ENCODE data around the gene ADAM15. TPM values are rescaled to one million over a fixed set of nuclear protein-coding genes. Genes with fewer than 3 reads are reported as not detected.
A peak's percentile ranks its signal among the peaks of the same experiment; 100 is the strongest.

Gene ADAM15, protein sequence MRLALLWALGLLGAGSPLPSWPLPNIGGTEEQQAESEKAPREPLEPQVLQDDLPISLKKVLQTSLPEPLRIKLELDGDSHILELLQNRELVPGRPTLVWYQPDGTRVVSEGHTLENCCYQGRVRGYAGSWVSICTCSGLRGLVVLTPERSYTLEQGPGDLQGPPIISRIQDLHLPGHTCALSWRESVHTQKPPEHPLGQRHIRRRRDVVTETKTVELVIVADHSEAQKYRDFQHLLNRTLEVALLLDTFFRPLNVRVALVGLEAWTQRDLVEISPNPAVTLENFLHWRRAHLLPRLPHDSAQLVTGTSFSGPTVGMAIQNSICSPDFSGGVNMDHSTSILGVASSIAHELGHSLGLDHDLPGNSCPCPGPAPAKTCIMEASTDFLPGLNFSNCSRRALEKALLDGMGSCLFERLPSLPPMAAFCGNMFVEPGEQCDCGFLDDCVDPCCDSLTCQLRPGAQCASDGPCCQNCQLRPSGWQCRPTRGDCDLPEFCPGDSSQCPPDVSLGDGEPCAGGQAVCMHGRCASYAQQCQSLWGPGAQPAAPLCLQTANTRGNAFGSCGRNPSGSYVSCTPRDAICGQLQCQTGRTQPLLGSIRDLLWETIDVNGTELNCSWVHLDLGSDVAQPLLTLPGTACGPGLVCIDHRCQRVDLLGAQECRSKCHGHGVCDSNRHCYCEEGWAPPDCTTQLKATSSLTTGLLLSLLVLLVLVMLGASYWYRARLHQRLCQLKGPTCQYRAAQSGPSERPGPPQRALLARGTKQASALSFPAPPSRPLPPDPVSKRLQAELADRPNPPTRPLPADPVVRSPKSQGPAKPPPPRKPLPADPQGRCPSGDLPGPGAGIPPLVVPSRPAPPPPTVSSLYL
- 10 to 100 TPM; 54.3 to 60.5 TPM for total RNA-seq

DNA sequence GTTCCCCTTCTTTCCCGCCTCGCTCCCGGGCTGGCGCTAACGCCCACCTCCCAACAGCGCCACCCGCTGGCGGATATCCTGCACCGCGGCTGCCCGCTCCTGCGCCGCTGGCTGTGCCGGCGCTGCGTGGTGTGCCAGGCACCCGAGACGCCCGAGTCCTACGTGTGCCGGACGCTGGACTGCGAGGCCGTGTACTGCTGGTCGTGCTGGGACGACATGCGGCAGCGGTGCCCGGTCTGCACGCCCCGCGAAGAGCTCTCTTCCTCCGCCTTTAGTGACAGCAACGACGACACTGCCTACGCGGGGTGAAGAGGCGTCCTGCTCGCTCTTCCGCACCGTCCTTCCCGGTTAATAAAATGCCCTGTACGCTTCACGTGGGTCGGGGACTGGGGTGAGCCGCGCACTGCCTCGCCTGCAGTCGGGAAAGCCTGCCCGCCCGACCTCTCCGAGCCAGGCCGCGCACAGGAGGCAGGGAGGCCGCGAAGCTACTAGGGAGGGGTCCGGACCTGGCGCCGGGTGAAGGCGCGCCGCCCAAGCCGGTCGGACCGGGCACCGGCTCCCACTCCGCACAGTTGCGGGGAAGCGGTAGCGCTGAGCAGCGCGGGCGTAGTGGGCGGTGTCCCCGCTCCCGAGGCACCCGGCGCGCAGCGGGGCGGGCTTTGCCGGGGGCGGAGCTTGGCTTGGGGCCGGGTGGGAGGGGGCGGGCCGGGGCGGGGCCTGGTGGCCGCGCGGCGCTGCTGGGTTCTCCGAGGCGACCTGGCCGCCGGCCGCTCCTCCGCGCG is at the start of gene ADAM15:
ADAM15 (plus strand) TSS at position 757 of the 782 bp plus-strand sequence. CDS start 71 bp downstream, outside the sequence.
- intact Hi-C loops (cut with micrococcal nuclease): loop anchor here (1.0 to 2.0 kb wide), 2 partner anchors 48 to 76 kb away; partner anchors contain the start of genes CKS1B and ZBTB7B
- Mint-ChIP-seq H3K4me3 (peak within 1 kb of the TSS; percentile 81), H3K36me3 (peaks cover 3% of the 10 kb centered on the region), H3K27me3 (no peaks in the 10 kb centered on the region), H3K9me3 (no peaks in the 10 kb centered on the region), H3K4me1 (ENCODE audit: low read depth) (peaks cover 22% of the 10 kb centered on the region), H3K27ac (peak within 1 kb of the TSS; percentile 64)
- ChIA-PET CTCF (interaction anchor here (0.6 to 15.3 kb wide), 38 partner anchors 9 to 641 kb away, joined by 3 to 245 read pairs (median 4); partner anchors contain the start of genes CKS1B, EFNA3, EFNA4 and FLAD1), POLR2A (interaction anchor here (0.6 to 1.4 kb wide), 6 partner anchors 9 to 115 kb away, joined by 3 to 5 read pairs (median 4); partner anchors contain the start of genes PBXIP1 and PMVK)
- DNase-seq: peak; percentile 87

DNA sequence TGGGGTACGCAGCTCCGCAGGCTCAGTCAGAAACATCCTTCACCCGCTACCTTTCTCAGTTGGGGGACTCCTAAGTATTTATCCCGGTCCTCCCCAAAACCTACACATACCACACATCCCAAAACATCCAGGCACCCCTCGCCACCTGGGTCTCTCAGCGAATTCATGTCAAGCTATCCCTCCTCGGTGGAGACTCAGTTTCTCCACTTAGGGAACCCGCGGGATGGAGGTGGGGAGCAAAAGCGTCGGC is 49.8 kb upstream of the ADAM15 start:
- no peak for DNase-seq
- H3K36me3 Mint-ChIP-seq: peaks cover 8% of the 10 kb centered on the region
- peak overlapping the region; percentile 95 for H3K27ac Mint-ChIP-seq
- peak overlapping the region; percentile 94 for H3K4me3 Mint-ChIP-seq
- CTCF ChIA-PET: interaction anchor here (0.9 to 9.4 kb wide), 5 partner anchors 15 to 84 kb away, joined by 3 to 144 read pairs (median 36); partner anchors contain the start of genes FLAD1 and PYGO2
- POLR2A ChIA-PET: interaction anchor here (0.7 to 4.2 kb wide), 4 partner anchors 15 to 46 kb away, joined by 4 to 35 read pairs (median 21); partner anchors contain the start of genes CKS1B and PBXIP1
- H3K9me3 Mint-ChIP-seq: no peaks in the 10 kb centered on the region
- H3K27me3 Mint-ChIP-seq: no peaks in the 10 kb centered on the region
- H3K4me1 Mint-ChIP-seq (ENCODE audit: low read depth): peaks cover 45% of the 10 kb centered on the region
- intact Hi-C loops (cut with micrococcal nuclease): loop anchor here (1.0 to 10.0 kb wide), 10 partner anchors 18 to 1347 kb away; partner anchors contain the start of genes ADAR, ASH1L, FLAD1 and KRTCAP2

DNA sequence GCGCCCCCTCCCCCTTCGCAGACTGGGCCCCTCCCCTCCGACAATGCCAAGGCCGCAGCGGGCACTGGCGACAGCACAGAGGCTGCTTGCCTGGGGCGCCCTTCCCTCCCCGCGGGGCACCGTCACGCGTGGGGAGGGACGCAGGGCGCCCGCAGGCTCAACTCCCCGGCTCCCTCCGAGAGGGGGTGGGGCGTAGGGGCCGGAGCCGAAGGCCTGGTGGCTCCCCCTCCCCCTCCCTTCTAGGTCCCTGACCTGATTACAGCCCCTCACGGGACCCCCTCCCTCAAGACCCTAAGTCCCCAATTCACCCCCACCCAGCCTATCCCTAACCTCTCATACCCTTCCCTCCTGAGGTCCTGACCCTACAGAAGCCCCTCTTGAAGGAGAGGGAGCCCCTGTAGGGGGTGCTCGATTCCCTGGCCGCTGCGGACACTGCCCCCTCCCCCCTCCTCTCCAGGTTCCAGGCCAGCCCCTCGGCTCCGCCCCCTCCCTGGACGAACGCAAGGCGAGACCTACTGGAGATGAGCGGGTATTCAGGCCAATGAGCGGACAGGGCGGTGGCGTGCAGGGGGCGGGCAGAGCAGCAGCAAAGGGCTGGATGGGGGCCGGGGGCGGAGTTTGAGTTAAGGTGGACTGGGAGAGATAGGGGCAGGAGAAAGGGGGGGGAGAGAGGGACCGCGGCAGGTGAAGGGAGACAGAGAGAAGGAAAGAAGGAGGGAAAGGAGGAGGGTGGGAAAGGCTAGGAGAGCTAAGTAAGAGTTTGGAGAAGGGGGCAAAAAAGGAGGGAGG is 49.2 kb upstream of the ADAM15 start:
- intact Hi-C loops (cut with micrococcal nuclease): loop anchor here (1.0 to 10.0 kb wide), 14 partner anchors 8 to 1347 kb away; partner anchors contain the start of genes ADAM15, ADAR, ASH1L and FLAD1
- POLR2A ChIA-PET: interaction anchor here (0.7 to 4.2 kb wide), 5 partner anchors 14 to 47 kb away, joined by 4 to 35 read pairs (median 19); partner anchors contain the start of genes CKS1B and PBXIP1
- CTCF ChIA-PET: interaction anchor here (0.9 to 9.4 kb wide), 6 partner anchors 14 to 83 kb away, joined by 3 to 144 read pairs (median 21); partner anchors contain the start of genes ADAM15, FLAD1 and PYGO2
- DNase-seq: peak; percentile 100
- H3K9me3 Mint-ChIP-seq: no peaks in the 10 kb centered on the region
- H3K27ac Mint-ChIP-seq: peak overlapping the region; percentile 95
- H3K27me3 Mint-ChIP-seq: no peaks in the 10 kb centered on the region
- H3K4me1 Mint-ChIP-seq (ENCODE audit: low read depth): peaks cover 50% of the 10 kb centered on the region
- H3K4me3 Mint-ChIP-seq: peak overlapping the region; percentile 94
- peaks cover 8% of the 10 kb centered on the region for H3K36me3 Mint-ChIP-seq

DNA sequence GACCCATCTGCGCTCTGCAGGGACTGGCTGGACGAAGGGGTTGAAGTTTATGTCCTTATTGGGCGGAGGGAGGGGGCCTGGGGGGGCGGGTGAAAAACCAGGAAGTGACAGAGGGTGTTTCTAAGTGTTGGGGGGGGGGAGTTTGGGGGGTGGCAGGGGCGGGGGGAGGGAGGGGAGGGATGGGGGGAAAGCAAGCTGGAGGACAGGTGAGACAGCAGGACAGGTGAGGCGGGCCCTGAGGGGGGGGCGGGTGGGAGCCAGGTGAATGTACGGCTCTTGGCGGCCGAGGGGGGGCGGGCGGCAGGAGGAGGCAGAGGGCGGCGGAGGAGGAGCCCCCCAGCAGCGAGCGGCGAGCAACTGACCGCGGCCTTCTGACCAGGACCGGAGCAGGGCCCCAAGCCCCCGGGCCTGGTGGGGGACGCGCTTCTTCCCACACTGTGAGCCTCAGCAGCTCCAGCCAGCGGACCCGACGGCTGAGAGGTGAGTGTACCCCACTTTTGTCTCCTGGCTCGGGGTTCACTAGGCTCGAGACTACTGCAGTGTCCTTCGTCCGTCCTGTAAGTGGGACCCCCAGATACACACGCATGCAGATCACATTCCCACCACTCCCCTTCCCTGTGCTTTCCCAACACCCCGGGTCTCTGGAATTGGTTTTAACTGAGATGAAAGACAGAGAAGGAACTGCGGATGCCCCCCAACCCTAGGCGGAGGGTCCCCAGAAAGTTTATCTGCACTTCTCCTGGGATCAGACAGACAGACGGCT is 48.5 kb upstream of the ADAM15 start, which contains the start of gene ZBTB7B:
ZBTB7B (plus strand) TSS at position 339 of the 763 bp plus-strand sequence. CDS start 11,859 bp downstream, outside the sequence.
- ChIA-PET CTCF (interaction anchor here (1.4 kb wide), 1 partner anchor 48 kb away, joined by 3 read pairs; the partner anchor contains the start of gene ADAM15), POLR2A (interaction anchor here (0.7 to 4.2 kb wide), 3 partner anchors 18 to 48 kb away, joined by 4 to 23 read pairs (median 5); partner anchors contain the start of genes FLAD1 and PBXIP1)
- Mint-ChIP-seq H3K36me3 (peaks cover 8% of the 10 kb centered on the region), H3K9me3 (no peaks in the 10 kb centered on the region), H3K4me1 (ENCODE audit: low read depth) (peaks cover 50% of the 10 kb centered on the region), H3K27ac (peak within 1 kb of the TSS; percentile 95), H3K27me3 (no peaks in the 10 kb centered on the region), H3K4me3 (peak within 1 kb of the TSS; percentile 94)
- intact Hi-C loops (cut with micrococcal nuclease): loop anchor here (1.0 to 10.0 kb wide), 8 partner anchors 8 to 1348 kb away; partner anchors contain the start of genes ADAM15, ADAR, KRTCAP2 and SNAPIN
- DNase-seq: no peak

DNA sequence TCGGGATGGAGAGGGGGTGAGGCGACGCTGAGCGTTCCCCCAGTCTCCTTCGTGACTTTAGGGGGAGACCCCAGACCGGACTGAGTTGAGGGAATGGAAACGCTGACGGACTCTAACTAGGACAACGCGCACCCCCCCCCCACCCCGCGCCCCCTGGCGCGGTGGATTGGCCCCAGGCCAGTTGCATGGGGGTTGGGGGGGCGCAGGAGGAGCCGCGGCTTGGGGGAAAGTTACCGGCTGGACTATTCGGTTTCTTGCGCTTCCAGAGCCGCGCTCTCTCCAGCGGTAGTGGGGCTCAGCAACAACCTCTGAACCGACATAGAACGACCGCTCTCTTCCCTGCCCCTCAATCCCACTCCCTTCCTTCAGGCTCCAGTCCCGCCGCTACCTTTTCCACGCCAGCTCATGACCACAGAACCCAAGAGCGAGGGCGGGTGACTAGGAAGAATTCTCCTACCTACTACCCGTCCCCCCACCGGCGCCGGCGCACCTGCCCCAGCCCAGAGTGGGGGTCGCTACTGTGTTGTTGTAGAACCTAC is 47.8 kb upstream of the ADAM15 start:
- no peaks in the 10 kb centered on the region for H3K9me3 Mint-ChIP-seq
- intact Hi-C loops (cut with micrococcal nuclease): loop anchor here (2.0 to 10.0 kb wide), 5 partner anchors 48 to 1348 kb away; partner anchors contain the start of genes ADAM15, ADAR, KRTCAP2 and SNAPIN
- CTCF ChIA-PET: interaction anchor here (0.7 to 1.5 kb wide), 3 partner anchors 13 to 48 kb away, joined by 3 to 7 read pairs (median 3); partner anchors contain the start of gene ADAM15
- H3K4me3 Mint-ChIP-seq: peak overlapping the region; percentile 84
- POLR2A ChIA-PET: interaction anchor here (1.0 to 1.8 kb wide), 4 partner anchors 10 to 20 kb away, joined by 3 to 7 read pairs (median 4); partner anchors contain the start of genes FLAD1 and LENEP
- no peaks in the 10 kb centered on the region for H3K27me3 Mint-ChIP-seq
- peak overlapping the region; percentile 94 for H3K27ac Mint-ChIP-seq
- peaks cover 48% of the 10 kb centered on the region for H3K4me1 Mint-ChIP-seq (ENCODE audit: low read depth)
- peaks cover 8% of the 10 kb centered on the region for H3K36me3 Mint-ChIP-seq
- peak; percentile 54 for DNase-seq

DNA sequence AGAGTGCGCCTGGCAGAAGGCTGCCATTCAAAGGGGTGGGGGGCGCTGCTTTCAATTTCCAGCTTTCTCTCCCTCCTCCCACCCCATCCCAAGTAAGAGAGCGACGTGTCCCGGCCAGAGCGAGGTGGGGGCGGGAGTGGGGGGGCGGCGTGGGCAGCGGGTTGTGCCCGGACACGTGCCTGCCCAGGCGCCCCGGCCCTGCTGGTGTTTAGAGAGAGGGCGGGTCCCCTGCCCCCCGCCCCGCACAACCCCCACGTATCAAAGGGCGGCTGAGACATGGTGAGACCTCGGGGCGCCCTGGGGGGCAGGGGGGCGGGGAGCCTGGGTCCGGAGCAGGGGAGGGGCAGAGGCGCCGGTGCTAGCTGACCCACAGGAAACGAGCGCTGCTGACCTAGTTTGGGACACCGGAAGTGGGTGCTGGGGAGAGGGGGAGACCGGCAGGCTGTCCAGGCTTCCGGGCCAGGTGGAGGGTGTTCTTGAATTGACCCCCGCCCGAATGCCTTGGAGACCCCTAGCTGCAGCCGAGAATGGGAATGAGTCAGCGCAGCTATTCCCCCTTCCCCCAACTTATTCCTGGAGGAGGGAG is 47.3 kb upstream of the ADAM15 start:
- POLR2A ChIA-PET: interaction anchor here (0.6 to 1.8 kb wide), 6 partner anchors 9 to 53 kb away, joined by 3 to 7 read pairs (median 4); partner anchors contain the start of genes CKS1B, FLAD1 and LENEP

DNA sequence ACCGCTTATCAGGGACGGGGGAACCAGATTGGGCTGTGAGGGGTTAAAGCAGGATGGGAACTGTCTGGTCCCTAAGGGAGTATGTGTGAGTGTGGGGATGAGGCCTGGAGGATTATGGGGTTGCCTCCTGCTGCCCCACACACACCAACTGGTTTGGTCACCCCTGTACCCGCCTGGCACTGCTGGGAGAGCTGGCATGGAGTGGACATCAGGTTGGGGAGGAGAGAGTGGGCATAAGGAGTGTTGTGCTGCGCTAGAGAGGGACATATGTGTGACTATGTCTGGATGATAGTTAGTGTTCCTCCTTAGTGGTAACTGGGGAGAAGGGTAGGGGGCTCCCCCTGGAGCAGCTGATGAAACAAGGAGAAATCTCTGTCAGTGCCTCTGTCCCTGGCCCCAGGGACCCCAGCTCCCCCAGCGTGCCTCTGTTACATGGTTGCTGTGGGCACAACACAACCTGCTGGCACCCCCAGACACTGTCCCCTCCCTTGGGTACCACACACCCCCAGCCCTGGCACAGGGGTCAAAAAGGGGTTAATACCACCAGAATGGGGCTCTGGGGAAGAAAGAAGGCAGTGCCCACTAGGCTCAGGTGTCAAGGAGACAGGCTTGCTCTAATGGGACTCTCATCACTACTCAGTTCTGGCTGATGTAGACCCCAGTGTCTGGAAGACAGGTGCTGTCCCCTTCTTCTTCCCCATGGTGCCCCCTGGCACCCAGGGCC is 46.6 kb upstream of the ADAM15 start:
- CTCF ChIA-PET: interaction anchor here (0.6 to 1.5 kb wide), 9 partner anchors 12 to 67 kb away, joined by 3 to 7 read pairs (median 3); partner anchors contain the start of genes ADAM15 and FLAD1
- H3K27me3 Mint-ChIP-seq: no peaks in the 10 kb centered on the region
- no peaks in the 10 kb centered on the region for H3K9me3 Mint-ChIP-seq
- peaks cover 44% of the 10 kb centered on the region for H3K4me1 Mint-ChIP-seq (ENCODE audit: low read depth)
- peaks cover 15% of the 10 kb centered on the region for H3K36me3 Mint-ChIP-seq
- POLR2A ChIA-PET: interaction anchor here (0.6 to 1.8 kb wide), 6 partner anchors 9 to 52 kb away, joined by 3 to 7 read pairs (median 4); partner anchors contain the start of genes CKS1B, FLAD1 and LENEP
- H3K4me3 Mint-ChIP-seq: peak overlapping the region; percentile 84
- H3K27ac Mint-ChIP-seq: peak overlapping the region; percentile 99
- intact Hi-C loops (cut with micrococcal nuclease): loop anchor here (5.0 to 10.0 kb wide), 4 partner anchors 168 to 1350 kb away; partner anchors contain the start of genes ADAR, KRTCAP2, SNAPIN and TRIM46
- peak; percentile 54 for DNase-seq

More for the DNA sequence above, 47.3 kb upstream of the ADAM15 start:
- Mint-ChIP-seq H3K4me3 (peak overlapping the region; percentile 84), H3K27me3 (no peaks in the 10 kb centered on the region), H3K27ac (peak overlapping the region; percentile 99), H3K4me1 (ENCODE audit: low read depth) (peaks cover 48% of the 10 kb centered on the region), H3K36me3 (peaks cover 9% of the 10 kb centered on the region), H3K9me3 (no peaks in the 10 kb centered on the region)
- peak; percentile 58 for DNase-seq
- intact Hi-C loops (cut with micrococcal nuclease): loop anchor here (2.0 to 10.0 kb wide), 5 partner anchors 47 to 1349 kb away; partner anchors contain the start of genes ADAM15, ADAR, KRTCAP2 and SNAPIN
- CTCF ChIA-PET: interaction anchor here (0.6 to 1.5 kb wide), 7 partner anchors 13 to 63 kb away, joined by 3 to 7 read pairs (median 3); partner anchors contain the start of gene ADAM15
